Measurements from ENCODE around the gene OMG.

OMG gene

GRCh38 chr17:31256936-31257335 lies 40.1 kb downstream of the OMG start:
- no peak for DNase-seq

DNA sequence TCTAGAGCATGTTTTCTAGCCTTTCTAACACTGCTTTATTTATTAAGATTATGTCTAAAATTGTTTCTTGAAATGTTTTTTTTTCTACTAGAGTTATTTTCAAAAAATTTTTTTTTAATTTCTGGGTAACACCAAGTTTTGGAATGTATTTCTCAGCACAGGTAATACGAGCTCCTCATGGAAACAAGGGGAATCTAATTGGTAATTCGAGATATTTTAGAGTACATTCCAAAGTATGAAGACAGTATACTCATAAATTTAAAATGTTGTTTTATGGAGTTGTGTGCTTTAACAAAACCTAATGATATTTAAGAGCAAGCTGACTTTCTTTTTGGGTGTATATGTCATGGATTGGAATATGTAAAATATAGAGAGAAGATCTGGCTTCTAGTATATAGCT lies 42.4 kb downstream of the OMG start:
- no peak for DNase-seq

GRCh38 chr17:31252741-31253140 lies 44.3 kb downstream of the OMG start:
- no peak for DNase-seq

DNA sequence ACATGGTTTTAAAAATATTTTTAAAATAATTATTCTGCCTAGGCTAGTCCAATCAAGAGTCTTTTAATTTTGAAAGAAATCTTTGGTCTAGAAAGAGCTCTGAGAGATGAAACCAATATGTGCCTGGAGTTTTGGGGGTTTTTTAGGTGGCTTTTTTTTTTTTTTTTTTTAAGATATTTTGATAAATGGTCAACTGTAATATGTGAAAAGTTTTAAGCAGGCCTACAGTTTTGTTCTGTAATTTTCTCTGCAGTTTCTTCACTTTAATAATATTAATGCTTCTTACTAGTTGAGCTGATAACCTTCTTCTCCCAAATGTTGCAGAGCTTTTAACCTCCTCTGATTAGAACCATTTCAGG lies 45.1 kb downstream of the OMG start:
- no peak for DNase-seq

DNA sequence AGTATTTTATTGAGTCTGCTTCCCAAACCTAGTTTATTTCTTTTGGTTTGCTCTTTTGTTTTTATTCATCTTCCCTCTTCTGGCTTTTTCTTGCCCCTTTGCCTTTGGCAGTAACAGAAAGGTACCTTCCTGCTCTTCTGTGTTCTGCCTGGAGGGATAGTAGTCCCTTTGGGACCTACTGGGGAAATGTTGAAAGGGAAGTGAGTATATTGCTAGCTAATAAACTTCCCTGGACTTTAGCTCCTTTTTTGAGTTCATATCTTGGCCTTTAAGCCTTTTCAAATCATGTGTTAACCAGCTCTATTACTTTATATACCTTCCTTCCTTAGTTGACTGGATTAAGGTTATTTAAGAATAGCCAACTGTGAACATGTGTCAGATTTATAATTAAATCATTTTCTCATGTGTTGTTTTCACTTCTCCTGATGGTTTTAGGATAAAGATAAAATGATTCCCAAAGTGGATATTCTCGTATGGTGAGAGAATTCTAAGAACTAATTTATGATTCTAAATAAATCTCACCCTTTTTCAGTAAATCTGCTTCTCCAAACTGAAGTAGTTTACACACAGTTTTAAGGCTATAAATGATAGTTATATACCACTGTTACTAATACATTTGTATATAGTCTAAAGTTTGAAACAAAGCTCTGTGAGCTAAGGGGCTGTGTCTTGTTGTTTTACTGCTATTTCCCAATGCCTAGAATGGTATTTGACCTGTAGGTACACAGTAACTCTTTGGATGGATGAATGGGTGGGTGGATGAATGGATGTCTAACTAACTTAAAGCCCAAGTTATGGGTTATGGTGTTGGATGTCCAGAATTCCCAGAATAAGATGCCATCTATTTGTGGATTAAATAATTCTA lies 45.7 kb downstream of the OMG start:
- no peak for DNase-seq

DNA sequence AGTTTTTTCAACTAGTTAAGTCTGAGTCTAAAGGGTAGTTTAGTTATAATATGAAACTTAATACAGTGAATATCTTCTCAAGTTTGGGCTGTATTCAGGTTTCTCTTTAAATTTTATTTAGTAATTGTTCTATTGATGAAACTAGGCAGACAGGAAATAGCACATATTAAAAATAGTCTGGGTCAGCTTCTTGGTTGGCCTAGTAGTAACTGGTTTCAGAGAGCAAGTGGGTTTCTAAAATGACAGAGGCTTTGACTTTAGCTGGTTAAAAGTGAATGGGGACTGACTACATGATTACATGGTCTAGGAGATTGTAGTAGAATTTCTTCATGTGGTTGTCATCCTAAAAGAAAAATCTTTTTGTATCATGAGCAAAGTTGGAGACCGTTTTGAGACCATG lies 46.8 kb downstream of the OMG start:
- no peak for DNase-seq

GRCh38 chr17:31249835-31250141 lies 47.3 kb downstream of the OMG start:
- DNase-seq = no peak

DNA sequence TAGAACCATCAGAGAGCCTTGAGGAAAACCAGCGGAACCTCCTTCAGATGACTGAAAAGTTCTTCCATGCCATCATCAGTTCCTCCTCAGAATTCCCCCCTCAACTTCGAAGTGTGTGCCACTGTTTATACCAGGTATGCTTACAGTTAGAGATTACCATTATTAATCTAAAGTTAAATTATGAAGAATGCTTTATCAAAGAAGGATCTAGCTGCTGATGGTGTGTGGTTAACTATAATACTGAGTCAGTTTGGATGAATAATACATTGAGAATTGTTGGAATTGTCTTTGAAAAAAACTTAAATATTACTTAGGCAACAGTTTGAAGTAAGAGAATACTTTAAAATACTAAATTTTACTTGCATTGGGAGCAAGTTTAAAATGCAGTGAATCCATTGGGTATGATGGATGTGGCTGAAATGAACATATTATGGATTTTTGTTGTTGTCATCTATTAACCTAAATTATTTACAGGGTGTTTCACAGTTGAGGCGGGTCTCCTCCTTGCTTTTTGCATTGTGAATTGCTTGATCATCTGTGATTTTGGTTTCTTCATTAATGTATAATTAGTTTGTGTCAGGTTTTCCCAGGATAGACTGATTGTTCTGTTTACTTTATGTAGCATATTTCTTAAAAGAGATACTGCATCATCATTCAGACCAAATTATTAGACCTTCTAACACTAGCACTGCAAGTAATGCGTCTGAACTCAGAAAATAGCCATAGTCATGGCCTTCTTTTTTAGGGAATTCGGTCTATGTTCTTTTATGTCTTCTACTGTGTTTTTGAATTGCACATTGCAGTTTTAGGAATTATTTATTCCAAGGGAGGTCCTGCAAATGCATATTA lies 47.8 kb downstream of the OMG start:
- no peak for DNase-seq
